Measurements from ENCODE around the gene DTWD1.
"Not testable (repeated sequence)": the region's sequence is repeated elsewhere in the genome, so short reads cannot be mapped to it uniquely, and the experiment has no call there.

DTWD1 gene

DNA sequence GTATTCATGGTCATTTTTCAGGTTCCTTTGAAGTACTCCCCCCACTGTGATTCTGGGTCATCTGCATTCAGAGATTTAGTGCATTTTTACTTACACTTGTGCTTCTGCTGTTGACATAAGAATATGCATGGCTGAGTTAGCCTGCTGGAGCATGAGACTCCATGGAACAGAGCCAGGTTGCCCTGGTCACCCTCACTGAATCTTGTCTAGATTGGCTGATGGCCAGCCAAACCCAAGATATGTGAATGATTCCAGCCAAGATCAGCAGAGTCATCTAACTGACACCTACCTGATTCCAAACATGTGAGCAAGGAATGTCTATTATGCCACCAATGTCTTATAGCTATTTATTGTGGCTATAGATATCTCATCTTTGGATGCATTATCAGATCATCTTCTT is 25.1 kb downstream of the DTWD1 start:
- peaks cover 5% of the 10 kb centered on the region for H3K4me1 ChIP-seq (ENCODE audit: control insufficient read depth, insufficient read depth, low read length)
- H3K4me3 ChIP-seq (ENCODE audit: low read length in 2 of 2): peak overlapping the region in 1 of 2 donors; percentile 16
- peak overlapping the region; percentile 1 for H3K27ac ChIP-seq (ENCODE audit: low read length)
- H3K27me3 ChIP-seq (ENCODE audit: control insufficient read depth in 1 of 2, insufficient read depth in 2 of 2, low read length in 2 of 2): no peaks in the 10 kb centered on the region
- no peaks in the 10 kb centered on the region for H3K36me3 ChIP-seq (ENCODE audit: control insufficient read depth in 2 of 2, insufficient read depth in 2 of 2, low read length in 2 of 2)
- H3K9ac ChIP-seq (ENCODE audit: low read length in 2 of 2): no peak overlapping the region
- H3K9me3 ChIP-seq (ENCODE audit: control insufficient read depth in 2 of 2, low read length in 2 of 2): no peaks in the 10 kb centered on the region

DNA sequence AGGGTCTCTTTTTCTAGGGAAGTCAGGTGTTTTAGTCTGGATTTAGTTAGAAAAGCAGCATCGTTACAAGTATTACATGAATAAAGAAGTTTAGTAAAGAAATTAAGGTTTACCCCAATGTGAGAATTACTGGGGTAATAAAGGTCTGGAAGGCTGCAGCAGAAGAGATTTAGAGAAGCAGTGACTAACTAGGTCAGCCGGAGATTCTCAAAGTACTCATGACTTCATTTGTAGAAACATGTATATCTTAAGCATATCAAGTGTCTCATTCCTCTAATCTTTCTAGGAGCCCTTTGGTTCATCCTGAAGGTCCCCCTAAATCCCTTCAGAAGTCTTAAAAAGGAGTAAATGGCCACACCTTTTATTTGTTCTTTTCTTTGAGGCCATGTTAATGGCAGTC is 26.0 kb downstream of the DTWD1 start:
- no peaks in the 10 kb centered on the region for H3K36me3 ChIP-seq (ENCODE audit: control insufficient read depth in 2 of 2, insufficient read depth in 2 of 2, low read length in 2 of 2)
- H3K4me1 ChIP-seq (ENCODE audit: control insufficient read depth, insufficient read depth, low read length): peaks cover 5% of the 10 kb centered on the region
- no peak overlapping the region for H3K9ac ChIP-seq (ENCODE audit: low read length in 2 of 2)
- H3K9me3 ChIP-seq (ENCODE audit: control insufficient read depth in 2 of 2, low read length in 2 of 2): no peaks in the 10 kb centered on the region
- H3K4me3 ChIP-seq (ENCODE audit: low read length in 2 of 2): no peak overlapping the region
- no peaks in the 10 kb centered on the region for H3K27me3 ChIP-seq (ENCODE audit: control insufficient read depth in 1 of 2, insufficient read depth in 2 of 2, low read length in 2 of 2)
- H3K27ac ChIP-seq (ENCODE audit: low read length): no peak overlapping the region

DNA sequence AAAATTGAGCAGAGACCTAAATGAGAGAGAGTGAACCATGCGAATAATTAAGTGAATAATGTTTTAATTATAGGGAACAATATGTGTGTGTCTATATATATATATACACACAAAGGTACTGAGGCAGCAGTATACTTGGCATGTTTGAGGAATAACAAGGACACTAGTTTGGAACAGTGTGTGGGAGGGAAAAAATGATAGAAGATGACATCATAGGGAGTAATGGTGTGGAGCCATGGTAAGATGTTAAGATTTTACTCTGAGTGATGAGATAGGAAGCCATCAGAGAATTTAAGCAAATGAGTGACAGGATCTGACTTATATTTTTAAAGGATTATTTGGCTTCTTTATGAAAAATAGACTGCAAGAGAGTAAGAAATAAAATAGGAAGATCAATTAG is 29.1 kb downstream of the DTWD1 start:
- no peak overlapping the region for H3K9ac ChIP-seq (ENCODE audit: low read length in 2 of 2)
- no peak overlapping the region for H3K27ac ChIP-seq (ENCODE audit: low read length)
- H3K27me3 ChIP-seq (ENCODE audit: control insufficient read depth in 1 of 2, insufficient read depth in 2 of 2, low read length in 2 of 2): no peaks in the 10 kb centered on the region

DNA sequence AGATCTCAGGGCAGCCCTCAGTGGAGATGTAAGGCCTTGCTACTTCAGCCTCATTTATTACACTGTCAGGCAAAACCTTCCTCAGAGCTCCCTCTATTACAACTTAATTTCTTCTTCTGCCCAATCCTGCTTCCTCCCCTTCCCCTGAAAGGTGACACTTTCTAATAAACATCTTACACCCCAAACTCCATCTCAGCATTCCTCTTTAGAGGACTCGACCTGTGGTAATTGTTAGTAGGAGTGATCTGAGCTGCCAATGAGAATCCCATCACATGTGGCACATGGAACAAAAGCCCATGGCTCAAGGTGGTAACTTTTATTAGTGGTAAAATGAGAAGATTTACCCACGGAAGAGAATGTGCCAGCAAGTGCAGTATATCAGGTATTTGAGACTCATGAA is 29.8 kb downstream of the DTWD1 start:
- no peak overlapping the region for H3K4me3 ChIP-seq (ENCODE audit: low read length in 2 of 2)
- H3K27me3 ChIP-seq (ENCODE audit: control insufficient read depth in 1 of 2, insufficient read depth in 2 of 2, low read length in 2 of 2): no peaks in the 10 kb centered on the region
- no peak overlapping the region for H3K27ac ChIP-seq (ENCODE audit: low read length)
- H3K9me3 ChIP-seq (ENCODE audit: control insufficient read depth in 2 of 2, low read length in 2 of 2): peaks cover 4 to 5% of the 10 kb centered on the region in 2 donors
- H3K4me1 ChIP-seq (ENCODE audit: control insufficient read depth, insufficient read depth, low read length): peaks cover 4% of the 10 kb centered on the region
- no peaks in the 10 kb centered on the region for H3K36me3 ChIP-seq (ENCODE audit: control insufficient read depth in 2 of 2, insufficient read depth in 2 of 2, low read length in 2 of 2)
- H3K9ac ChIP-seq (ENCODE audit: low read length in 2 of 2): no peak overlapping the region

More for the DNA sequence above, 29.1 kb downstream of the DTWD1 start:
- Histone ChIP-seq H3K9me3 (ENCODE audit: control insufficient read depth in 2 of 2, low read length in 2 of 2) (peaks cover 4 to 5% of the 10 kb centered on the region in 2 donors), H3K36me3 (ENCODE audit: control insufficient read depth in 2 of 2, insufficient read depth in 2 of 2, low read length in 2 of 2) (no peaks in the 10 kb centered on the region), H3K4me3 (ENCODE audit: low read length in 2 of 2) (no peak overlapping the region), H3K4me1 (ENCODE audit: control insufficient read depth, insufficient read depth, low read length) (peaks cover 5% of the 10 kb centered on the region)

DNA sequence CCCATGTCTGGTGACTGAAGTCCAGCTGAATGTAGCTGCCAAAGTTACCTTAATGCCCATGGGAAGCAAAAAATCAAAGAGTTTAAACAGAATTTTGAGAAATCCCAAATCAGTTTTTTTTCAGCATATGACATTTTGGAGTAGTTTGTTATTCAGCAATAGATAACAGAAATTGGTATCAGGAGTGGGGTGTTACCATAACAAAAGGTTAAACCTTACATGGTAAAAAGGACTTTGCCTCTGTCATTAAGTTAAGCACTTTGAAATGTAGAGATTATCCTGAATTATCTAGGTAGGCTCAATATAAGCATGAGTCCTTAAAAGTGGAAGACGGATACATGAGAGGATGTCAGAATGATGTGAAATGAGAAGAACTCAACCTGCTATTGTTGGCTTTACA is 32.1 kb downstream of the DTWD1 start:
- Histone ChIP-seq H3K4me1 (ENCODE audit: control insufficient read depth, insufficient read depth, low read length) (no peaks in the 10 kb centered on the region), H3K9ac (ENCODE audit: low read length in 2 of 2) (no peak overlapping the region), H3K27ac (ENCODE audit: low read length) (no peak overlapping the region), H3K27me3 (ENCODE audit: control insufficient read depth in 1 of 2, insufficient read depth in 2 of 2, low read length in 2 of 2) (no peaks in the 10 kb centered on the region), H3K4me3 (ENCODE audit: low read length in 2 of 2) (no peak overlapping the region), H3K36me3 (ENCODE audit: control insufficient read depth in 2 of 2, insufficient read depth in 2 of 2, low read length in 2 of 2) (no peaks in the 10 kb centered on the region), H3K9me3 (ENCODE audit: control insufficient read depth in 2 of 2, low read length in 2 of 2) (peaks cover 4 to 5% of the 10 kb centered on the region in 2 donors)

DNA sequence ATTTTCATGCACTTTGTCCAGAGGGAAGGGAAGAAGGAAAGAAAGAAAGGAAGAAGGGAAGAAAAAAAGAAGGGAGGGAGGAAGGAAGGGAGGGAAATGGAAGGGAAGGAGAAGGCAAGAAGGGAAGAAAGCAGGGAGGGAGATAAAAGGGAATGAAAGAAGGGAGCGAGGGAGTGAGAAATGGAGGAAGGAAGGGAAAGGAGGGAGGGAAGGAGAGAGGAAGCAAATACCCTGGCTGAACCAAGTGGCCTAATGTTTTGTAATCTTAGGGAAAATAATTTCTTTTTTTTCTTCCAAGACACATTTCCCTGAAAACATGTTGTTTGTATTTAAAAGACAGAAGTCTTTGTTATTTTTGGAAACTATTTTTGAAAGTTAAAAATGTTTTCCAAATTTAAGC is 35.9 kb downstream of the DTWD1 start:
- peaks cover 4 to 5% of the 10 kb centered on the region in 2 donors for H3K9me3 ChIP-seq (ENCODE audit: control insufficient read depth in 2 of 2, low read length in 2 of 2)
- no peaks in the 10 kb centered on the region for H3K36me3 ChIP-seq (ENCODE audit: control insufficient read depth in 2 of 2, insufficient read depth in 2 of 2, low read length in 2 of 2)
- H3K4me1 ChIP-seq (ENCODE audit: control insufficient read depth, insufficient read depth, low read length): no peaks in the 10 kb centered on the region
- H3K9ac ChIP-seq (ENCODE audit: low read length in 2 of 2): no peak overlapping the region
- H3K27me3 ChIP-seq (ENCODE audit: control insufficient read depth in 1 of 2, insufficient read depth in 2 of 2, low read length in 2 of 2): no peaks in the 10 kb centered on the region
- no peak overlapping the region for H3K27ac ChIP-seq (ENCODE audit: low read length)
- H3K4me3 ChIP-seq (ENCODE audit: low read length in 2 of 2): no peak overlapping the region

DNA sequence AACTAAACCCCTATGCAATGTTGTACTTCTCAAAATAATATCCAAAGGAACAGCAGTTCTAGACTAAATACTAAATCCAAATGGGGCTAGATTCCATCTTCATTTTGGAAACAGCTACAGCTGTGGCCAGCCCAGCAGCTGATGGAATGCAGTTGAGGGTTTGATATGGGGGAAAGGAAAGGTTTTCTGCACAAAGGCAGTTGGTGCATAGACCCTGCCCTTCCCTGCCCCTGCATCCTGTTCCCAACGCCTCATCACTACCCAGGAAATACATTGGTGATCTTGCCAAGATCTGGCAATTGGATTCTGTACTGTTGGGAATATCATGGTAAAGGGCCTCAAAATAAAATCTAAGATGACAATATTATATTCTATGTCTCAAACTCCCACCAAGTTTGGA is 43.9 kb downstream of the DTWD1 start:
- H3K36me3 ChIP-seq (ENCODE audit: control insufficient read depth in 2 of 2, insufficient read depth in 2 of 2, low read length in 2 of 2): no peaks in the 10 kb centered on the region
- no peaks in the 10 kb centered on the region for H3K9me3 ChIP-seq (ENCODE audit: control insufficient read depth in 2 of 2, low read length in 2 of 2)
- H3K9ac ChIP-seq (ENCODE audit: low read length in 2 of 2): no peak overlapping the region
- H3K4me3 ChIP-seq (ENCODE audit: low read length in 2 of 2): no peak overlapping the region
- no peaks in the 10 kb centered on the region for H3K4me1 ChIP-seq (ENCODE audit: control insufficient read depth, insufficient read depth, low read length)
- H3K27me3 ChIP-seq (ENCODE audit: control insufficient read depth in 1 of 2, insufficient read depth in 2 of 2, low read length in 2 of 2): no peaks in the 10 kb centered on the region
- H3K27ac ChIP-seq (ENCODE audit: low read length): no peak overlapping the region

DNA sequence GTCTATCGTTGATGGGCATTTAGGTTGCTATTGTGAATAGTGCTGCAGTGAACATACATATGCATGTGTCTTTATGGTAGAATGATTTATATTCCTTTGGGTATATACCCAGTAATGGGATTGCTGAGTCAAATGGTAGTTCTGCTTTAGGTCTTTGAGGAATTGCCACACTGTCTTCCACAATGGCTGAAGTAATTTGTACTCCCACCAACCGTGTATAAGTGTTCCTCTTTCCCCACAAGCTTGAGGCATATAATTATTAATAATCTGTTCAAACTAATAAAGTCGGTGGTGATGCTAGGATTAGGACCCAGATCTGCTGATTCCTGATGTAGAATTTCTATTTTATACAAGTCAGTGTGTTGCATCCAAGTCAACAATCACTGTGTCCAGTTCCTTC is 45.6 kb downstream of the DTWD1 start:
- H3K4me3 ChIP-seq (ENCODE audit: low read length in 2 of 2); H3K9ac ChIP-seq (ENCODE audit: low read length in 2 of 2); H3K27me3 ChIP-seq (ENCODE audit: control insufficient read depth in 1 of 2, insufficient read depth in 2 of 2, low read length in 2 of 2); H3K36me3 ChIP-seq (ENCODE audit: control insufficient read depth in 2 of 2, insufficient read depth in 2 of 2, low read length in 2 of 2); H3K4me1 ChIP-seq (ENCODE audit: control insufficient read depth, insufficient read depth, low read length); H3K27ac ChIP-seq (ENCODE audit: low read length); H3K9me3 ChIP-seq (ENCODE audit: control insufficient read depth in 2 of 2, low read length in 2 of 2): not testable (repeated sequence)

DNA sequence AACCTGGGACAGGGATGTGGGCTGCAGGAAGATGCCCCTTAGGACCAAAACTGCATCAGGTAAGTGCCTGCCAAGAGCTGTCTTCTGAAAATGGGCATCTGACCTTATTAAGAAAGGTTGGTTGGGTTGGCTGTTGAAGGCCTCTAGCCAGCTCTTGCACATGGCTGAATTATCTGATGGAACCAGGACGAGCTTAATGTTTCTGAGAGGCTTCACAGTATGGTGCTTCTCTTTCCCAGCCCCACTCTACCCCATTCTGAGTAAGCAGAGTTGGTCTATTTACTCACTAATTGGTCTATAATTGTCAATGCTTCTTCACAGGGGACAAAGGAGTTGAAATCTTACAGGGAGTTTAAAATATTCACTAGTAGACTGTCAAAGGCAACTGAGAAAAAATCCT is 48.4 kb downstream of the DTWD1 start:
- H3K9me3 ChIP-seq (ENCODE audit: control insufficient read depth in 2 of 2, low read length in 2 of 2): no peaks in the 10 kb centered on the region
- no peaks in the 10 kb centered on the region for H3K27me3 ChIP-seq (ENCODE audit: control insufficient read depth in 1 of 2, insufficient read depth in 2 of 2, low read length in 2 of 2)
- no peak overlapping the region for H3K4me3 ChIP-seq (ENCODE audit: low read length in 2 of 2)
- no peaks in the 10 kb centered on the region for H3K36me3 ChIP-seq (ENCODE audit: control insufficient read depth in 2 of 2, insufficient read depth in 2 of 2, low read length in 2 of 2)
- H3K4me1 ChIP-seq (ENCODE audit: control insufficient read depth, insufficient read depth, low read length): no peaks in the 10 kb centered on the region
- H3K27ac ChIP-seq (ENCODE audit: low read length): no peak overlapping the region
- no peak overlapping the region for H3K9ac ChIP-seq (ENCODE audit: low read length in 2 of 2)

DNA sequence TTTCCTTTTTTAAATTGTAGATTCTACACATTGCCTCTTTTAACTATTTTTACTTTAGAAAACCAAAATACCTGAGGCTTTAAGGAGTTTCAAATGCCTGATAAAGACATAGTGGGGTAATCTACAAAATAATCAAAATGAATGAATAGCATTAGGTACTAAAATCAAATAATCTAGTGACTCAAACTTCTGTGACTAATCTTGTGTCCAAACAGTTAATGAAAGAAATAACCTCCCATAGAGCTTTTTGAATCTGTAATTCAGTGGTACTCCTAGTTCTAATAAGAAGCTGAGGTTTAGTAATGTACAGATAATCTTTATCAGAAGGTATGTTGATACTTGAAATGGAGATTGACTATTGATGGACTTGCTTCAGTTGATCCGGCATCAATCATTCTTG is 53.0 kb downstream of the DTWD1 start:
- H3K27ac ChIP-seq (ENCODE audit: low read length): no peak overlapping the region
- no peaks in the 10 kb centered on the region for H3K36me3 ChIP-seq (ENCODE audit: control insufficient read depth in 2 of 2, insufficient read depth in 2 of 2, low read length in 2 of 2)
- H3K9ac ChIP-seq (ENCODE audit: low read length in 2 of 2): no peak overlapping the region
- H3K9me3 ChIP-seq (ENCODE audit: control insufficient read depth in 2 of 2, low read length in 2 of 2): no peaks in the 10 kb centered on the region
- H3K4me3 ChIP-seq (ENCODE audit: low read length in 2 of 2): no peak overlapping the region
- no peaks in the 10 kb centered on the region for H3K27me3 ChIP-seq (ENCODE audit: control insufficient read depth in 1 of 2, insufficient read depth in 2 of 2, low read length in 2 of 2)
- no peaks in the 10 kb centered on the region for H3K4me1 ChIP-seq (ENCODE audit: control insufficient read depth, insufficient read depth, low read length)

DNA sequence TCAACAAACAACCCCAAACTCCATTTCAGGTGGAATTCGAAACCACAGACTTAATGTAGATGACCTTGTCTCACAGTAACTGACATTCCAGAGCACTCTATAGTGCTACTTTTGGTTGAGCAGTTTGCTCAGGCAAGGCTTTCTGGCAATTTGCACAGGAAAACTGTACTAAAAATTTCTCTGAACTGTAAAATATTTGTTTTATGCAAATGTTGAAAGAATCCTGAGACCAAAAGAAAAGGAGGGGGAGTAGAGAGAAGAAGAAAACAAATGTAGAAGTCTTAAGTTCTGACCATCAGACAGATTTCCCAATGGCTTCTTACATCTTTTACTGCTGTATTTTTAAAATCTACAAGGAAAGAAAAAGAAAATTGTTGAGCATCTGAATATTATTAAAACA is 53.5 kb downstream of the DTWD1 start:
- no peaks in the 10 kb centered on the region for H3K27me3 ChIP-seq (ENCODE audit: control insufficient read depth in 1 of 2, insufficient read depth in 2 of 2, low read length in 2 of 2)
- H3K4me1 ChIP-seq (ENCODE audit: control insufficient read depth, insufficient read depth, low read length): no peaks in the 10 kb centered on the region
- no peak overlapping the region for H3K9ac ChIP-seq (ENCODE audit: low read length in 2 of 2)
- no peak overlapping the region for H3K4me3 ChIP-seq (ENCODE audit: low read length in 2 of 2)
- H3K36me3 ChIP-seq (ENCODE audit: control insufficient read depth in 2 of 2, insufficient read depth in 2 of 2, low read length in 2 of 2): no peaks in the 10 kb centered on the region
- H3K27ac ChIP-seq (ENCODE audit: low read length): no peak overlapping the region
- no peaks in the 10 kb centered on the region for H3K9me3 ChIP-seq (ENCODE audit: control insufficient read depth in 2 of 2, low read length in 2 of 2)

DNA sequence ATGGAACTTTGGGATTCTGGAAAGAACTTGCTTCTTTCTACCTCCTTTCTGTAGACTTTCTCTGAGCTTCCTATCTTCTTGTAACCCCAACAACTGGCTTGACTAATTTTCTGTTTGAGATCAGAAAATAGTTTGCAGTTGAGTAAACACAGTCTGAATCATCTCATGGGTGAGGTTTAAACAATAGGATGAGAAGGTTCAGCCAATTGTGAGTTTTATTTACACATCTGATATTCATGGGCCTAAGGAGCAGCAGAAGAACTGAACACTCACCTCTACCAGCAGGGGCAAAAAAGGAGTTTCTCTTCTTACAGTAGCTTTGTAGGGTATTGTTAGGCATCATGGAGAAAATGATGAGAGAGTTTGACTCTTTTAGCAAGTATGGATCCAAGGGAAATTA is 54.2 kb downstream of the DTWD1 start:
- H3K36me3 ChIP-seq (ENCODE audit: control insufficient read depth in 2 of 2, insufficient read depth in 2 of 2, low read length in 2 of 2): no peaks in the 10 kb centered on the region
- H3K9me3 ChIP-seq (ENCODE audit: control insufficient read depth in 2 of 2, low read length in 2 of 2): no peaks in the 10 kb centered on the region
- H3K9ac ChIP-seq (ENCODE audit: low read length in 2 of 2): no peak overlapping the region
- no peaks in the 10 kb centered on the region for H3K4me1 ChIP-seq (ENCODE audit: control insufficient read depth, insufficient read depth, low read length)
- no peaks in the 10 kb centered on the region for H3K27me3 ChIP-seq (ENCODE audit: control insufficient read depth in 1 of 2, insufficient read depth in 2 of 2, low read length in 2 of 2)
- H3K27ac ChIP-seq (ENCODE audit: low read length): no peak overlapping the region
- H3K4me3 ChIP-seq (ENCODE audit: low read length in 2 of 2): no peak overlapping the region
